Measurements from ENCODE around the gene ARHGAP33.

DNA sequence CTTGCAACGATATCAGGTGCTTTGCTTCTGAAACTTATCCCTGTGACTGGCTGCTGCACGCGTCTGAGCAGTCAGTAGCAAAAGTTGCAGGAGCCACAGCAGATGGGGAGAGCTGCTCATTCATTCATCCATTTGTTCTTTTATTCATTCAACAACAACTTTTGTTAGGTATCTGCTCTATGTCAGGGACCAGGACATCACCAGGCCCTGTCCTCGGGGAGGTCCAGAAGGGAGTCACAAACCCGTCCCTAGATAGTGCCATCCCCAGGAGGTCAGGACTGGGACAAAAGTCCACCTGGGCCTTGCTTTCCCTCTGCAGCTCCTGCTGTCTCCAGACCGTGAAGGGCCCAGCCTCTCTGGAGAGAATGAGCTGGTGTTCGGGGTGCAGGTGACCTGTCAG is 2.6 kb downstream of the ARHGAP33 start:
- no peak for TF ChIP-seq POLR2A (IDR thresholded peaks at IDR 0.05)
- TF ChIP-seq, protein P1, sequence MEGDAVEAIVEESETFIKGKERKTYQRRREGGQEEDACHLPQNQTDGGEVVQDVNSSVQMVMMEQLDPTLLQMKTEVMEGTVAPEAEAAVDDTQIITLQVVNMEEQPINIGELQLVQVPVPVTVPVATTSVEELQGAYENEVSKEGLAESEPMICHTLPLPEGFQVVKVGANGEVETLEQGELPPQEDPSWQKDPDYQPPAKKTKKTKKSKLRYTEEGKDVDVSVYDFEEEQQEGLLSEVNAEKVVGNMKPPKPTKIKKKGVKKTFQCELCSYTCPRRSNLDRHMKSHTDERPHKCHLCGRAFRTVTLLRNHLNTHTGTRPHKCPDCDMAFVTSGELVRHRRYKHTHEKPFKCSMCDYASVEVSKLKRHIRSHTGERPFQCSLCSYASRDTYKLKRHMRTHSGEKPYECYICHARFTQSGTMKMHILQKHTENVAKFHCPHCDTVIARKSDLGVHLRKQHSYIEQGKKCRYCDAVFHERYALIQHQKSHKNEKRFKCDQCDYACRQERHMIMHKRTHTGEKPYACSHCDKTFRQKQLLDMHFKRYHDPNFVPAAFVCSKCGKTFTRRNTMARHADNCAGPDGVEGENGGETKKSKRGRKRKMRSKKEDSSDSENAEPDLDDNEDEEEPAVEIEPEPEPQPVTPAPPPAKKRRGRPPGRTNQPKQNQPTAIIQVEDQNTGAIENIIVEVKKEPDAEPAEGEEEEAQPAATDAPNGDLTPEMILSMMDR (IDR thresholded peaks at IDR 0.05): no peak
- no peak for TF ChIP-seq EP300 (IDR thresholded peaks at IDR 0.05)

All from suprapubic skin (tissue), 3 donors.